ENCODE measurements around the gene RASSF1.

Gene RASSF1

DNA sequence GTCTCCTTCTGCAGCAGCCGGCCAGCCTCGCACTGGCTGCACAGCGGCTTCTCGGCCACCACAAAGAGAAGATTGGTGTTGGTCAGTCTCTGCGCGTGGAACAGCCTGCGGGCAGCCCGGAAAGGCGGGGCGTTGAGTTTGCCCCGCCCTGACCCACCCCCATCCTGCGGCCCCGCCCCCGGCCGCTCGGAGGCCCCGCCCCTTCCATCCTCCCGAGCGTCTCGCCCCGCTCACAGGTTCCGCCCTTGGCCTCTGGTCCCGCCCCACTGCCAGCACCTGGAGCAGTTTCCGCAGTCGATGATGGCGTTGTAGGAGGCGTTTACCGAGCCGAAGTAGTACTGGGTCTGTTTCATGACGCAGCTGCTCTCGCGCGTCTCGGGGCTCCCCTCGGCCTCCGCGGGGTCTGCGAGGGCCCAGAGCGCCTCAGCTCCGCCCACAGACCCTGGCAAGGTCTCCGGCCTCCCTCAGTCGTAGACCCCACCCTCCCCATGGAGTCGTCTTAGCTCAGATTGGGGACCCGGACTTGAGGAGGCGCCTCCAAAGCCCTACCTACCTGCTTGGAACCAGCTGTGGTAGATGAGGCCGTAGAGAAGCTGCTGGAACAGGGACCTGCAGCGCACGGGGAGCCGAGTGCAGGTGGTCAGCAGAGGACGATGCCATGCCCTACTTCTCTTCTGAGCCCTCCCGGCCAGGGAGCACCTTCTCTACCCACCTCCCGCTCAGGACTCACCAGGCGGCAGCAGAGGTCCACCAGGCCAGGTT is 24.6 kb upstream of the RASSF1 start:
- DNase-seq, result peak; percentile 46 to 66

DNA sequence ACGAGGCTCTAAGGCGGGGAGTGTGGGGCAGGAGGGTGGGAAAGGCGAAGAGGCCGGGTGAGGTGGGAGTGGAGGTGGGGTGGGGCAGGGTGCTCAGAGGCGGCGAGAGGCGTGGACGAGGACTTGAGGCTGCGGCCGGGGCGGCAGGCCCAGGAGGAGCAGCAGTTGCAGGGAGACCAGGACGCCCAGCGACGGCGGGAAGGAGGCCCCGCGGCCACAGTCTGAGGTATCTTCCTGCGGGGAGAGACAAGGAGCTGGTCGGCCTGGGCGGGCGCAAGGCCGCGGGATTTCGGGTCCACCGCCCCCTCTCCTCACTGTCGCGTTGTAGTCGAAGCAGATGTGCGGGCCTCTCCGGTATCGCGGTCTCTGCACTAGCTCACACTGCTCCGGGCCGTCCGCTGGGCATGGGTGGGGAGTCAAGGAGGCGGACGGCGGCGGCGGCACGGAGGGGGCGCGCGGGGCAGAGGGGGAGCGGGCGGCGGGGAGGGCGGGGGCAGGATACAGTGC is 24.0 kb upstream of the RASSF1 start:
- no peak for DNase-seq

GRCh38 chr3:50359760-50360110 is 19.1 kb upstream of the RASSF1 start:
- no peak for DNase-seq

- DNase-seq, result peak; percentile 64 to 97
Measured at GRCh38 chr3:50358911-50359759, 18.5 kb upstream of the RASSF1 start, which contains the start of gene TMEM115. Gene TMEM115 (minus strand): TSS chr3:50359521. CDS start chr3:50359063, 458 bp downstream.

- DNase-seq, result no peak
Measured at GRCh38 chr3:50358355-50358910, 17.8 kb upstream of the RASSF1 start.

GRCh38 chr3:50357481-50357880 is 16.8 kb upstream of the RASSF1 start:
- DNase-seq, result no peak

- no peak for DNase-seq
Measured at GRCh38 chr3:50356553-50356952, 15.9 kb upstream of the RASSF1 start.

GRCh38 chr3:50355829-50356552 is 15.4 kb upstream of the RASSF1 start:
- DNase-seq, result no peak

- no peak for DNase-seq
Measured at GRCh38 chr3:50354850-50355249, 14.2 kb upstream of the RASSF1 start.

DNA sequence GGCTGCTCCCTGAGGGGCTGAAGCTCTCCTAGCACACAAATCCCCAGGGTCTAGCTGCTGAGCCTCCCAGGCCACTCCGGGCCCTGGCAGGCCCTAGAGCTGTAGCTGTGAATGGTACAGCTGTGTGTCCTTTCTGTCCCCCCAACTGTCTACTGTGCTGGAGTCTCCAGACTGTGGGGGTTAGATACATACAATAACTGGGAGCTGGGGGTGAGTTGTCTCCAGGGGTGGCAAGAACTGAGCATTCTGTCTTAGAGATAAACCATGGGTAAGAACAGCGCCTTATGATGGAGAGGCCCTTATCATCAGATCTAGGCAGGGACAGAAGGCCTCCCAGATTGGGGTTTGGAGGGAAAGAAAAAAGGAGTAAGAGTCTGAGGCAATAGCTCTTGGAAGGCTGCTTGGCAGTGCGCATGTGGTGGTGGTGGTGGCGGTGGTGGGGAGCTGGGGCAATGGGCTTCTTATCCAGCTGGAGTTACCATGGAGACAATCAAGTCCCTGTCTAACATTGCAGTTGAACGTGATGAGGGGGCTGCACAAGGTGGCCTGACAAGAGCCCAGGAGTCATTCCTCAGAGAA is 13.6 kb upstream of the RASSF1 start:
- DNase-seq, result no peak

- DNase-seq, result no peak
Measured at GRCh38 chr3:50353245-50354004, 12.8 kb upstream of the RASSF1 start.

GRCh38 chr3:50352781-50353180 is 12.1 kb upstream of the RASSF1 start:
- peak in 1 of 2 donors; percentile 49 for DNase-seq

GRCh38 chr3:50351323-50351697 is 10.7 kb upstream of the RASSF1 start:
- DNase-seq, result no peak

- peak; percentile 87 to 96 for DNase-seq
Measured at GRCh38 chr3:50350527-50351322, 10.1 kb upstream of the RASSF1 start, which contains the start of the genes CYB561D2 and NPRL2. Gene CYB561D2 (plus strand): TSS chr3:50350862. CDS start chr3:50351434, 572 bp downstream. Gene NPRL2 (minus strand): TSS chr3:50350775. CDS start chr3:50350652, 123 bp downstream.

DNA sequence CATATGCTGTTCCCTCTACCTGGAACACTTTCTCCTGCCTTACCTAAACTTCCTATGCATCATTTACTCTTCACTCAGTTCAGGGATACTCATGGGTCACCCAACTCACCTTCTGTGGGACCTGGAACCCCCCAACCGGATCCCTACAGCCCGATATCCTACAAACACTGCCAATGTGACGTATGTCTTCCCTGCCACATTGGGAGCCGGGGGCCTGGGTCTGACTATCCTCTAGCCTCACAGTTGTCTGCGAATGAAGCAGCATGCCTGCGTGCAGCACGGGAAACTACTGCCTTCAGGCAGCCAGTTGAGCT is 9.5 kb upstream of the RASSF1 start:
- DNase-seq, result no peak

- DNase-seq, result peak; percentile 33 to 62
Measured at GRCh38 chr3:50347187-50347813, 6.7 kb upstream of the RASSF1 start.

- peak; percentile 22 to 41 for DNase-seq
Measured at GRCh38 chr3:50345586-50346234, 5.1 kb upstream of the RASSF1 start, which contains the start of gene ZMYND10. Gene ZMYND10 (minus strand): TSS chr3:50345732. CDS start chr3:50345579, 153 bp downstream.

DNA sequence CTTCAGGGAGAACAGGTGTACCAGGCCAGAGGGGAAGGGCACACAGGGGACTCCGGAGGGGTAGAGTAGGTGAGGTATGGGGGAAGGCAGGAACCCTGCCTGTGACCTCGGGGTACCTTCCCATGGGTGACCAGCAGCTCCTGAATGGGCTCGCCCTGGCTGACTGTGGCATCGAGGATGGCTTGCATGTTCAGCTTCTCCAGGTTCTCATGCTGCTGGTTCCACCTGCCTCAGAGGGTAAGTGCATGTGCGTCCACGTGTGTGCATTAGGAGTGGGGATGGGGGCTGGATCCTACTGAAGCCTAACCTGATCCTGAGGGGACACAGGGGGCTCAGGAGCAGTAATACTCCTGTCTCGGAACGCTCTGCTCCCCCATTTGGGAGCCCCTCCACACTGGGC is 4.4 kb upstream of the RASSF1 start:
- DNase-seq, result no peak

DNA sequence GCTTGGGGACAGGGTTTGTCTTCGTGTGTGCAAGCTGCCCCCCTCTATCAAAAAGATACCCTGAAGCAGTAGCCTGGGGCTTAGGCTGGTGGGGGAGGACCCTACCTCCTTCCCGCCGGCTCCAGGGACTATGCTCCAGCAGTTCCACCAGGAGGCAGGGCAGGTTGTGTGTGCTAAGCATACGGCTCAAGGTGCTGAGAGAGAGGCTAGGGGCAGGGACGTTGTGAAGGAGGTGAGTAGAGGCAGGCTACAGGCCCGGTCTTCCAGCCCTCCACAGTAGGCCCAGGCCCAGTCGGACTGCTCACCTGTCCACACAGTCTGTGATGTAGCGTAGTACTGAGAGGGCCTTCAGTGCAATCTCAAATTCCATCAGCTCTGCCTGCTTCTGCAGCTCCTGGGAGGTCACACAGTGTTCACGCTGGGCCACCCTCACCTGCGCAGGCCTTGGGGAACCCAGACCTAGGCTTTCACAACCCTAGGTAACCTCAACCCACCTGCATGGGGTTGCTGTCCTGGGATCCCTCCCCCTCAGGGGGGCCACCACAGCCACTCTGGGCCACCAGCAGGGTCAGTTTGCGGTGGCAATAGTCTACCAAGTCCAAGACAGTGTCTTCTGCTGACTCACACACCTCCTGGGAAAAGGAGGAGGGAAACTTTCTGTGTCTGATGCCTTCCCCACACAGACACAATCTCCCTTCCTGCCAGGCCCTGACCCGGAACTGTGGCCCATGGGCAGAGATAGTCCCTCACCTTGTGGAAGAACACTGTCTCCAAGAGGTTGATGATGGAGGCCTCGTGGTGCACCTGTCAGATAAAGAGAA is 2.4 kb upstream of the RASSF1 start:
- DNase-seq, result no peak

Data from bone marrow (tissue), 2 donors.